Body of pancreas (tissue), 4 donors: ENCODE measurements around the gene TMEM8B.

Experiments used
- POLR2A ChIP-seq, 3 donors: fragments of 450-650 bp; IDR thresholded peaks; one replicate each; pipeline ENCODE4 v1.6.1; 2016; ENCODE audit warnings: antibody characterized with exemption in 3 of 3, mild to moderate bottlenecking in 2 of 3
- TF ChIP-seq, protein P1 (sequence below), 7 experiments: fragments of 450-650 bp in 4 of 7; fragments of 200-600 bp in 3 of 7; sonication (generic) in 3 of 7; IDR thresholded peaks; one replicate each; pipeline ENCODE4 v1.5.1; 2016 to 2019; ENCODE audit warnings: antibody characterized with exemption in 7 of 7

DNA sequence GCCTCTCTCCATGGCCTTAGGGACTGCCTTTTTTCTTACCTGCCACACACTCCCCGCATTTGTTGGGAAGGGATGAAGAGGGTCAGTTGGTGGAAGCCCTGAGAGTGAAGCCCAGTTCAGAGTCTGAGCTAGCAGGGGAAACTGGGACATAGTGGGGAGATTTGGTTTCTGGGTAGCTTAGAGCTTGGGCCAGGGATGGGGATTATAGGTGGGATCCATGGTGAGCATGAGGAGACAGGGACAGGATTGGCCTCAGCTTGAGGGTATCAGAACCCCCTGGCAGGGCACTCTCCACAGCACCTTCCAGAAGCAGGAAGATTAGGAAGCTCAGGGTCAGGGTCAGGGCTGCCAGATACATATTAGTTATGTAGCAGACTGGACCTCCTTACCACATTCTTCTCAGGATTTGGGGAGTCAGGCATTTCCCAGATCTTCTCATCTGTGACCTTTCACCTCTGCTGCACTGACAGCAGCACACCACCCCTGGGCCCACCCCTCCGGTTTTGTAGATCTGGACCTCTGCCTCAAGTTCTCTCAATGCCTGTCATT lies 23.3 kb downstream of the TMEM8B start:
- TF ChIP-seq POLR2A (IDR thresholded peaks at IDR 0.05), result no peak
- TF ChIP-seq, protein P1, sequence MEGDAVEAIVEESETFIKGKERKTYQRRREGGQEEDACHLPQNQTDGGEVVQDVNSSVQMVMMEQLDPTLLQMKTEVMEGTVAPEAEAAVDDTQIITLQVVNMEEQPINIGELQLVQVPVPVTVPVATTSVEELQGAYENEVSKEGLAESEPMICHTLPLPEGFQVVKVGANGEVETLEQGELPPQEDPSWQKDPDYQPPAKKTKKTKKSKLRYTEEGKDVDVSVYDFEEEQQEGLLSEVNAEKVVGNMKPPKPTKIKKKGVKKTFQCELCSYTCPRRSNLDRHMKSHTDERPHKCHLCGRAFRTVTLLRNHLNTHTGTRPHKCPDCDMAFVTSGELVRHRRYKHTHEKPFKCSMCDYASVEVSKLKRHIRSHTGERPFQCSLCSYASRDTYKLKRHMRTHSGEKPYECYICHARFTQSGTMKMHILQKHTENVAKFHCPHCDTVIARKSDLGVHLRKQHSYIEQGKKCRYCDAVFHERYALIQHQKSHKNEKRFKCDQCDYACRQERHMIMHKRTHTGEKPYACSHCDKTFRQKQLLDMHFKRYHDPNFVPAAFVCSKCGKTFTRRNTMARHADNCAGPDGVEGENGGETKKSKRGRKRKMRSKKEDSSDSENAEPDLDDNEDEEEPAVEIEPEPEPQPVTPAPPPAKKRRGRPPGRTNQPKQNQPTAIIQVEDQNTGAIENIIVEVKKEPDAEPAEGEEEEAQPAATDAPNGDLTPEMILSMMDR (IDR thresholded peaks at IDR 0.05), result no peak
